Peyer's patch (tissue), 4 donors: ENCODE results near the gene SMYD1. TPM values are rescaled to one million over a fixed set of nuclear protein-coding genes. Genes with fewer than 3 reads are reported as not detected.

Source experiments
- DNase-seq, 3 donors: peaks; one replicate each; pipeline ENCODE4 v3.0.0-alpha.2; 2017 to 2019
- H3K27ac ChIP-seq, 4 donors: fragments of 200-600 bp; sonication (generic); one replicate each; pipeline ENCODE4 v1.5.1; 2016 to 2019
- H3K27me3 ChIP-seq, 2 donors: fragments of 200-600 bp; sonication (generic); one replicate each; pipeline ENCODE4 v1.5.1; 2019
- H3K36me3 ChIP-seq, 3 donors: fragments of 200-600 bp; sonication (generic); one replicate each; pipeline ENCODE4 v1.5.1; 2016 to 2019
- H3K4me1 ChIP-seq, 4 donors: fragments of 200-600 bp; sonication (generic); one replicate each; pipeline ENCODE4 v1.5.1; 2016 to 2019
- H3K4me3 ChIP-seq, 4 donors: fragments of 200-600 bp; sonication (generic); 1 replicate in 3 of 4; 2 replicates in 1 of 4; pipeline ENCODE4 v1.5.1; 2016 to 2019; ENCODE audit warnings: mild to moderate bottlenecking in 1 of 4
- H3K9me3 ChIP-seq, 4 donors: fragments of 200-600 bp; sonication (generic); one replicate each; pipeline ENCODE4 v1.5.1; 2016 to 2019; ENCODE audit warnings: mild to moderate bottlenecking in 1 of 4
- POLR2A ChIP-seq, 2 donors: fragments of 450-650 bp; IDR thresholded peaks; one replicate each; pipeline ENCODE4 v1.5.1; 2017; ENCODE audit warnings: antibody characterized with exemption in 2 of 2, mild to moderate bottlenecking in 2 of 2, moderate library complexity in 2 of 2
- total RNA-seq, 4 donors: library from RNA; depleted of rRNA; stranded (reverse); fragments of >200 nt; gene quantifications; one replicate each; pipeline ENCODE4 v1.1.0, GENCODE V29; 2016
- TF ChIP-seq, protein P1 (sequence below), 6 experiments: fragments of 450-650 bp in 4 of 6; fragments of 200-600 bp in 2 of 6; sonication (generic) in 1 of 6; IDR thresholded peaks; one replicate each; pipeline ENCODE4 v1.5.1; 2017 to 2019; ENCODE audit warnings: antibody characterized with exemption in 6 of 6, mild to moderate bottlenecking in 3 of 6, moderate library complexity in 1 of 6

Gene SMYD1
- total RNA-seq, 4 donors from 2014 or later = 0.67 to 2.7 TPM; not detected in 2

- peaks cover 0 to 28% (median 4%) of the 10 kb centered on the region in 4 donors for H3K4me1 ChIP-seq
- H3K4me3 ChIP-seq = no peak overlapping the region
- H3K27ac ChIP-seq = peak overlapping the region in 3 of 4 donors; percentile 62 to 96 (median 86)
- no peaks in the 10 kb centered on the region for H3K27me3 ChIP-seq
- no peak for TF ChIP-seq POLR2A (IDR thresholded peaks at IDR 0.05)
- TF ChIP-seq, protein P1, sequence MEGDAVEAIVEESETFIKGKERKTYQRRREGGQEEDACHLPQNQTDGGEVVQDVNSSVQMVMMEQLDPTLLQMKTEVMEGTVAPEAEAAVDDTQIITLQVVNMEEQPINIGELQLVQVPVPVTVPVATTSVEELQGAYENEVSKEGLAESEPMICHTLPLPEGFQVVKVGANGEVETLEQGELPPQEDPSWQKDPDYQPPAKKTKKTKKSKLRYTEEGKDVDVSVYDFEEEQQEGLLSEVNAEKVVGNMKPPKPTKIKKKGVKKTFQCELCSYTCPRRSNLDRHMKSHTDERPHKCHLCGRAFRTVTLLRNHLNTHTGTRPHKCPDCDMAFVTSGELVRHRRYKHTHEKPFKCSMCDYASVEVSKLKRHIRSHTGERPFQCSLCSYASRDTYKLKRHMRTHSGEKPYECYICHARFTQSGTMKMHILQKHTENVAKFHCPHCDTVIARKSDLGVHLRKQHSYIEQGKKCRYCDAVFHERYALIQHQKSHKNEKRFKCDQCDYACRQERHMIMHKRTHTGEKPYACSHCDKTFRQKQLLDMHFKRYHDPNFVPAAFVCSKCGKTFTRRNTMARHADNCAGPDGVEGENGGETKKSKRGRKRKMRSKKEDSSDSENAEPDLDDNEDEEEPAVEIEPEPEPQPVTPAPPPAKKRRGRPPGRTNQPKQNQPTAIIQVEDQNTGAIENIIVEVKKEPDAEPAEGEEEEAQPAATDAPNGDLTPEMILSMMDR (IDR thresholded peaks at IDR 0.05) = no peak
- DNase-seq = no peak
- H3K36me3 ChIP-seq = no peaks in the 10 kb centered on the region
- no peaks in the 10 kb centered on the region for H3K9me3 ChIP-seq
Observed at GRCh38 chr2:88131999-88132368, 64.4 kb downstream of the SMYD1 start.

GRCh38 chr2:88133875-88134274 is 66.2 kb downstream of the SMYD1 start:
- no peak for TF ChIP-seq POLR2A (IDR thresholded peaks at IDR 0.05)
- TF ChIP-seq, protein P1 (IDR thresholded peaks at IDR 0.05) = no peak
- no peaks in the 10 kb centered on the region for H3K27me3 ChIP-seq
- no peak for DNase-seq
- no peak overlapping the region for H3K27ac ChIP-seq
- no peaks in the 10 kb centered on the region for H3K36me3 ChIP-seq
- peaks cover 0 to 25% (median 4%) of the 10 kb centered on the region in 4 donors for H3K4me1 ChIP-seq
- H3K9me3 ChIP-seq = no peaks in the 10 kb centered on the region
- H3K4me3 ChIP-seq = no peak overlapping the region

- TF ChIP-seq, protein P1 (IDR thresholded peaks at IDR 0.05) = no peak
- TF ChIP-seq POLR2A (IDR thresholded peaks at IDR 0.05) = no peak
- Histone ChIP-seq H3K36me3 (no peaks in the 10 kb centered on the region), H3K27ac (no peak overlapping the region), H3K4me1 (no peaks in the 10 kb centered on the region), H3K4me3 (no peak overlapping the region), H3K9me3 (no peaks in the 10 kb centered on the region), H3K27me3 (no peaks in the 10 kb centered on the region)
- DNase-seq = no peak
Observed at GRCh38 chr2:88136817-88137216, 69.2 kb downstream of the SMYD1 start.

- Histone ChIP-seq H3K36me3 (no peaks in the 10 kb centered on the region), H3K4me1 (no peaks in the 10 kb centered on the region), H3K4me3 (no peak overlapping the region), H3K27me3 (no peaks in the 10 kb centered on the region), H3K9me3 (no peaks in the 10 kb centered on the region), H3K27ac (no peak overlapping the region)
- TF ChIP-seq, protein P1 (IDR thresholded peaks at IDR 0.05) = no peak
- TF ChIP-seq POLR2A (IDR thresholded peaks at IDR 0.05) = no peak
- DNase-seq = no peak
Observed at GRCh38 chr2:88137833-88138232, 70.2 kb downstream of the SMYD1 start.

DNA sequence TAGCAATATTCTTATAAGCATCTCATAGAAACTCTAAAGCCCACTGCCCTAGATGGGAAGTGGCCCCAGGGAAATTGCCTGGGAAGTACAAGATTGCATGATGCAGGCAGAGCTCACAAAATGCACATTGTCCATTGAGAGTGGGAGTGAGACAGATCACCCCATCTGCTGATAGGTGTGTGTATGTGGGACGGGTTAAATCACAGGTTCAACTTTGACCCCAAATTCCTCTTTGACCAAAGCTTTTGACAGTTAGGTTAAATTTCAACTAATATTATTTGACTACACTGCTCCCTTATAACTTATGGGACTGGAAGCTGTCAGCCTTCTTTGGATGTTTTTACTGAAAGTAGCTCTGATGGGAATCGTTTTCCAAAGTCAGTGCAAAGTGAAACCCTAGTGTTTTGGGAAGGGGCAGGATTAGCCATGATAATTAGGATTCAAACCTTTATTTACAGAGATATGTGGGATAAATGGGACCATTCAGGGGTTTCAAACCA is 71.6 kb downstream of the SMYD1 start:
- H3K36me3 ChIP-seq = no peaks in the 10 kb centered on the region
- H3K4me1 ChIP-seq = peaks cover 0 to 5% (median 0%) of the 10 kb centered on the region in 4 donors
- H3K4me3 ChIP-seq = no peak overlapping the region
- H3K27ac ChIP-seq = peak overlapping the region in 2 of 4 donors; percentile 40 to 57
- no peaks in the 10 kb centered on the region for H3K9me3 ChIP-seq
- H3K27me3 ChIP-seq = no peaks in the 10 kb centered on the region
- DNase-seq = no peak
- TF ChIP-seq, protein P1 (IDR thresholded peaks at IDR 0.05) = no peak
- no peak for TF ChIP-seq POLR2A (IDR thresholded peaks at IDR 0.05)

DNA sequence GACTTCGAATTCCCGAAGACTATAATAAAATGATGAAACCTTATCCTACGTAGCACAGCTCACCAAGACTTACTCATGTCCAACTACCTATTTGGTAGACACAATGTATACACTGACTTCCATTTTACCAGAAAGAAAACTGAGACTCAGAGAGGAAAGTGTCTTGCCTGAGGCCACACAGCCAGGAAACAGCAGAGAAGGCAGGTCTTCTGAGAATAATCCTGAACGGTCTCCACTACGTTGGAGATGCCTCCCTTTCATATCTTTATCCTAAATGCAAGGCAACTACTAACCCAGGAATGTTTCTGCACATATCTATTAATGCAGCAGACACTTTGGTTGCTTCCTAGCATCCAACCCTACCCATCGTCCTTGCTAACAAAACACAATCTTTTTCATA is 72.2 kb downstream of the SMYD1 start:
- H3K36me3 ChIP-seq = no peaks in the 10 kb centered on the region
- TF ChIP-seq, protein P1 (IDR thresholded peaks at IDR 0.05) = no peak
- H3K4me1 ChIP-seq = peaks cover 0 to 5% (median 0%) of the 10 kb centered on the region in 4 donors
- no peaks in the 10 kb centered on the region for H3K9me3 ChIP-seq
- H3K4me3 ChIP-seq = no peak overlapping the region
- DNase-seq = no peak
- peak overlapping the region in 1 of 4 donors; percentile 57 for H3K27ac ChIP-seq
- H3K27me3 ChIP-seq = no peaks in the 10 kb centered on the region
